Gastrocnemius medialis (tissue), 4 donors: ENCODE data around the gene ERN2.

ENCODE experiments used
- POLR2A ChIP-seq, 2 donors: fragments of 450-650 bp; IDR thresholded peaks; one replicate each; pipeline ENCODE4 v1.6.1; 2017; ENCODE audit warnings: antibody characterized with exemption in 2 of 2, mild to moderate bottlenecking in 2 of 2, moderate library complexity in 2 of 2
- TF ChIP-seq, protein P1 (sequence below), 5 experiments: fragments of 450-650 bp in 3 of 5; fragments of 200-600 bp in 2 of 5; sonication (generic) in 2 of 5; IDR thresholded peaks in 4 of 5; conservative IDR thresholded peaks in 1 of 5; 1 replicate in 4 of 5; 2 replicates in 1 of 5; pipeline ENCODE4 v1.5.1; 2016 to 2019; ENCODE audit warnings: antibody characterized with exemption in 5 of 5, mild to moderate bottlenecking in 3 of 5, moderate library complexity in 3 of 5

- TF ChIP-seq, protein P1, sequence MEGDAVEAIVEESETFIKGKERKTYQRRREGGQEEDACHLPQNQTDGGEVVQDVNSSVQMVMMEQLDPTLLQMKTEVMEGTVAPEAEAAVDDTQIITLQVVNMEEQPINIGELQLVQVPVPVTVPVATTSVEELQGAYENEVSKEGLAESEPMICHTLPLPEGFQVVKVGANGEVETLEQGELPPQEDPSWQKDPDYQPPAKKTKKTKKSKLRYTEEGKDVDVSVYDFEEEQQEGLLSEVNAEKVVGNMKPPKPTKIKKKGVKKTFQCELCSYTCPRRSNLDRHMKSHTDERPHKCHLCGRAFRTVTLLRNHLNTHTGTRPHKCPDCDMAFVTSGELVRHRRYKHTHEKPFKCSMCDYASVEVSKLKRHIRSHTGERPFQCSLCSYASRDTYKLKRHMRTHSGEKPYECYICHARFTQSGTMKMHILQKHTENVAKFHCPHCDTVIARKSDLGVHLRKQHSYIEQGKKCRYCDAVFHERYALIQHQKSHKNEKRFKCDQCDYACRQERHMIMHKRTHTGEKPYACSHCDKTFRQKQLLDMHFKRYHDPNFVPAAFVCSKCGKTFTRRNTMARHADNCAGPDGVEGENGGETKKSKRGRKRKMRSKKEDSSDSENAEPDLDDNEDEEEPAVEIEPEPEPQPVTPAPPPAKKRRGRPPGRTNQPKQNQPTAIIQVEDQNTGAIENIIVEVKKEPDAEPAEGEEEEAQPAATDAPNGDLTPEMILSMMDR (IDR thresholded peaks at IDR 0.05 in 4 of 5, conservative IDR thresholded peaks at IDR 0.05 in 1 of 5) = no peak
- no peak for TF ChIP-seq POLR2A (IDR thresholded peaks at IDR 0.05)
These were observed 62.2 kb downstream of the ERN2 start for GRCh38 chr16:23650674-23651416.
